Spleen (tissue), 11 donors: ENCODE data around the gene CLCNKA. TPM values are rescaled to one million over a fixed set of nuclear protein-coding genes. Genes with fewer than 3 reads are reported as not detected.

Source experiments
- DNase-seq: peaks from one replicate; pipeline ENCODE4 v3.0.0-alpha.2; 2020
- H3K27ac ChIP-seq, 8 donors: fragments of 200-600 bp; sonication (generic) in 7 of 8; 1 replicate in 4 of 8; 2 replicates in 4 of 8; pipeline versions ENCODE4 v1.5.0 to v1.8.0; 2016 to 2021; ENCODE audit warnings: inconsistent platforms in 4 of 8, mild to moderate bottlenecking in 4 of 8, moderate library complexity in 1 of 8
- H3K27me3 ChIP-seq, 7 donors: fragments of 200-600 bp; sonication (generic) in 6 of 7; replicated peaks in 1 of 7; 1 replicate in 4 of 7; 2 replicates in 3 of 7; pipeline versions ENCODE4 v1.5.0 to v1.8.0; 2016 to 2021; ENCODE audit warnings: inconsistent platforms in 3 of 7, mild to moderate bottlenecking in 1 of 7
- H3K36me3 ChIP-seq, 6 donors: fragments of 200-600 bp; sonication (generic) in 5 of 6; 1 replicate in 4 of 6; 2 replicates in 2 of 6; pipeline versions ENCODE4 v1.5.0 to v1.8.0; 2016 to 2021; ENCODE audit warnings: inconsistent platforms in 2 of 6
- H3K4me1 ChIP-seq, 6 donors: fragments of 200-600 bp; sonication (generic) in 5 of 6; 1 replicate in 3 of 6; 2 replicates in 3 of 6; pipeline versions ENCODE4 v1.5.0 to v1.8.0; 2016 to 2021; ENCODE audit warnings: inconsistent platforms in 3 of 6
- H3K4me3 ChIP-seq, 8 donors: fragments of 200-600 bp; sonication (generic) in 7 of 8; 1 replicate in 4 of 8; 2 replicates in 4 of 8; pipeline versions ENCODE4 v1.5.0 to v1.8.0; 2016 to 2021; ENCODE audit warnings: inconsistent platforms in 4 of 8, mild to moderate bottlenecking in 4 of 8, moderate library complexity in 2 of 8
- H3K9me3 ChIP-seq, 8 donors: fragments of 200-600 bp; sonication (generic) in 7 of 8; 1 replicate in 4 of 8; 2 replicates in 4 of 8; pipeline versions ENCODE4 v1.5.0 to v1.8.0; 2016 to 2021; ENCODE audit warnings: inconsistent platforms in 4 of 8
- POLR2A ChIP-seq, 3 donors: fragments of 450-650 bp; IDR thresholded peaks; one replicate each; pipeline ENCODE4 v1.5.1; 2017; ENCODE audit warnings: antibody characterized with exemption in 3 of 3, mild to moderate bottlenecking in 1 of 3
- POLR2AphosphoS5 ChIP-seq, 3 donors: sonication (generic); formaldehyde crosslinking; IDR thresholded peaks; one replicate each; pipeline ENCODE4 v1.5.1; 2017; ENCODE audit warnings: antibody characterized with exemption in 3 of 3
- WGBS, 5 donors: extraction: QIAGEN DNeasy Blood & Tissue Kit in 3 of 5; methylation state at CpG; one replicate each; pipeline versions ENCODE4 v1.1.5 to v1.1.7; 2013 to 2018; 5-methylcytosine and 5-hydroxymethylcytosine counted together
- intact Hi-C: fragments of 100-400 bp; cut with DNase I; formaldehyde crosslinking; loops from one replicate; pipeline ENCODE4 v1.15.0; 2023; ENCODE audit warnings: low total_unique reads
- polyA plus RNA-seq, 3 donors: library from polyadenylated mRNA; stranded (reverse); fragments of 200-250 nt; gene quantifications; one replicate each; pipeline ENCODE4 v1.2.1, GENCODE V29; 2013
- total RNA-seq, 7 donors: library from RNA; depleted of rRNA in 3 of 7; stranded (reverse); fragments of >200 nt in 3 of 7; fragmentation: NEBNext Ultra II Directional in 4 of 7; extraction: Animal tissue kit (Norgen Biotek cat#: 25700) in 4 of 7; gene quantifications; one replicate each; pipeline versions ENCODE4 v1.1.0 to v1.2.1, GENCODE V29; 2016 to 2021
- TF ChIP-seq, protein P1 (sequence below), 11 experiments: fragments of 200-600 bp in 7 of 11; fragments of 450-650 bp in 4 of 11; sonication (generic) in 4 of 11; IDR thresholded peaks in 8 of 11; conservative IDR thresholded peaks in 3 of 11; 1 replicate in 7 of 11; 2 replicates in 4 of 11; pipeline versions ENCODE4 v1.4.0 to v1.8.0; 2016 to 2021; ENCODE audit warnings: antibody characterized with exemption in 11 of 11, inconsistent platforms in 4 of 11, mild to moderate bottlenecking in 1 of 11
- donor health status: healthy with polysubstance abuse.
- donor health status: DM: no; HTN: no; CAD: no; lungs with moderate emphysema.
- donor health status: DM: no; HTN: no; CAD: no.
- donor health status: Bipolar disorder and iron deficiency.
- donor health status: healthy.
- donor health status: DM: no; HTN: no; CAD: no.
- donor health status: DM: yes; HTN: yes; CAD: no.

The CLCNKA gene
- total and polyA plus RNA-seq, 10 donors, result 0.19 to 0.50 (median 0.30) TPM; not detected in 4

DNA sequence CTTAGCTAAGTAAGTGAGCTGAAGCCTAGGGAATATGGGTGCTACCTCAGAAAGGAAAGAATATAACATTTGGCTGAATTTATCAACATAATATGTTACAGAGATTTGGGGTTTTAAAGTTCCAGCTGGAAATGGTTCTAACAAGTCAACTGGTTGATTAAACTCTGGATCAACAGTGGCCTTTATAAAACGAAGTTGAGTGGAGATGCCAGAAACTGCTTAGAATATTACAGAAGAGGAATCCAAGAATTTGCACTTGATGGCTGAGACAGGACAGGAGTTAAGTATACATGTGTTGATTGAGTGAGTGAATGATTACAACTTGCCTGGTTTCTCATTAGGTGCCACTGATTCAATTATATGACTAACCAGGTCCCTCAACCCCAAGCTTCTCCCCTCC is 38.6 kb upstream of the CLCNKA start:
- TF ChIP-seq, protein P1, sequence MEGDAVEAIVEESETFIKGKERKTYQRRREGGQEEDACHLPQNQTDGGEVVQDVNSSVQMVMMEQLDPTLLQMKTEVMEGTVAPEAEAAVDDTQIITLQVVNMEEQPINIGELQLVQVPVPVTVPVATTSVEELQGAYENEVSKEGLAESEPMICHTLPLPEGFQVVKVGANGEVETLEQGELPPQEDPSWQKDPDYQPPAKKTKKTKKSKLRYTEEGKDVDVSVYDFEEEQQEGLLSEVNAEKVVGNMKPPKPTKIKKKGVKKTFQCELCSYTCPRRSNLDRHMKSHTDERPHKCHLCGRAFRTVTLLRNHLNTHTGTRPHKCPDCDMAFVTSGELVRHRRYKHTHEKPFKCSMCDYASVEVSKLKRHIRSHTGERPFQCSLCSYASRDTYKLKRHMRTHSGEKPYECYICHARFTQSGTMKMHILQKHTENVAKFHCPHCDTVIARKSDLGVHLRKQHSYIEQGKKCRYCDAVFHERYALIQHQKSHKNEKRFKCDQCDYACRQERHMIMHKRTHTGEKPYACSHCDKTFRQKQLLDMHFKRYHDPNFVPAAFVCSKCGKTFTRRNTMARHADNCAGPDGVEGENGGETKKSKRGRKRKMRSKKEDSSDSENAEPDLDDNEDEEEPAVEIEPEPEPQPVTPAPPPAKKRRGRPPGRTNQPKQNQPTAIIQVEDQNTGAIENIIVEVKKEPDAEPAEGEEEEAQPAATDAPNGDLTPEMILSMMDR (IDR thresholded peaks at IDR 0.05 in 8 of 11, conservative IDR thresholded peaks at IDR 0.05 in 3 of 11), result no peak
- TF ChIP-seq POLR2AphosphoS5 (IDR thresholded peaks at IDR 0.05) (no peak), POLR2A (IDR thresholded peaks at IDR 0.05) (no peak)
- Histone ChIP-seq H3K36me3 (no peaks in the 10 kb centered on the region), H3K4me3 (no peak overlapping the region), H3K4me1 (no peaks in the 10 kb centered on the region), H3K9me3 (no peaks in the 10 kb centered on the region), H3K27me3 (no peaks in the 10 kb centered on the region), H3K27ac (no peak overlapping the region)
- 33 to 64% (median 47%) methylated on average over 1 of the region's 1 CpG for WGBS, 5 donors
- DNase-seq, result no peak
- intact Hi-C loops, result no loop called here

DNA sequence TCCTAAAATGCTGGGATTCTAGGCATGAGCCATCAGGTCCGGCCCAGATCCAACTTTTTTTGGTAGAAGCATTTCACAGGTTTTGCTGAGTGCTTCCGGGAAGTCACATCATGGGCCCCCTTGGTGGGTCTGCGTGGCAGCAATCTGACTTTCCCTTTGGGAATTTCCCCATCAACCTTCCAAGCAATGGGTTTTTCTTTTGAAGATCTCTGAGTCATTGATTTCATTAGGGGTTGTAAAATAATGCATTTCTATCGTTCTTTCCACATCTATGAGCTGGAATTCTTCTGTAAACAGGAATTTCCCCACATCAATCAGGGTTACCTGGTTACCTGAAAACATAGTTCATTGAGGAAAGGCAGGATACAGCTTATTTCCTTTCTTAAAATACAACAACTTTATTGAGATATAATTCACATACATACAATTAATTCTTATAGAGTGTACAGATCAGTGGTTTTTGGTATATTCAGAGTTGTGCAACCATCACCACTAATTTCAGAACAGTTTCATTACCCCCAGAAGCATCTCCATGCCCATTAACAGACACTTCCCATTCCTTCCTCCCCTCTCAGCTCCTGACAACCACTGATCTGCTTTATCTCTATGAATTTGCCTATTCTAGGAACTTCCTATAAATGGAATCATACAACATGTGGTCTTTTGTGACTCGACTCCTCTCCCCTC is 36.1 kb upstream of the CLCNKA start:
- Histone ChIP-seq H3K36me3 (no peaks in the 10 kb centered on the region), H3K27me3 (no peaks in the 10 kb centered on the region), H3K9me3 (no peaks in the 10 kb centered on the region), H3K4me3 (no peak overlapping the region), H3K4me1 (no peaks in the 10 kb centered on the region), H3K27ac (no peak overlapping the region)
- intact Hi-C loops, result no loop called here
- TF ChIP-seq POLR2A (IDR thresholded peaks at IDR 0.05), result no peak
- TF ChIP-seq POLR2AphosphoS5 (IDR thresholded peaks at IDR 0.05), result no peak
- TF ChIP-seq, protein P1 (IDR thresholded peaks at IDR 0.05 in 8 of 11, conservative IDR thresholded peaks at IDR 0.05 in 3 of 11), result no peak
- 39 to 66% (median 55%) methylated on average over 5 of the region's 5 CpGs for whole genome bisulfite sequencing, 5 donors
- DNase-seq, result no peak

DNA sequence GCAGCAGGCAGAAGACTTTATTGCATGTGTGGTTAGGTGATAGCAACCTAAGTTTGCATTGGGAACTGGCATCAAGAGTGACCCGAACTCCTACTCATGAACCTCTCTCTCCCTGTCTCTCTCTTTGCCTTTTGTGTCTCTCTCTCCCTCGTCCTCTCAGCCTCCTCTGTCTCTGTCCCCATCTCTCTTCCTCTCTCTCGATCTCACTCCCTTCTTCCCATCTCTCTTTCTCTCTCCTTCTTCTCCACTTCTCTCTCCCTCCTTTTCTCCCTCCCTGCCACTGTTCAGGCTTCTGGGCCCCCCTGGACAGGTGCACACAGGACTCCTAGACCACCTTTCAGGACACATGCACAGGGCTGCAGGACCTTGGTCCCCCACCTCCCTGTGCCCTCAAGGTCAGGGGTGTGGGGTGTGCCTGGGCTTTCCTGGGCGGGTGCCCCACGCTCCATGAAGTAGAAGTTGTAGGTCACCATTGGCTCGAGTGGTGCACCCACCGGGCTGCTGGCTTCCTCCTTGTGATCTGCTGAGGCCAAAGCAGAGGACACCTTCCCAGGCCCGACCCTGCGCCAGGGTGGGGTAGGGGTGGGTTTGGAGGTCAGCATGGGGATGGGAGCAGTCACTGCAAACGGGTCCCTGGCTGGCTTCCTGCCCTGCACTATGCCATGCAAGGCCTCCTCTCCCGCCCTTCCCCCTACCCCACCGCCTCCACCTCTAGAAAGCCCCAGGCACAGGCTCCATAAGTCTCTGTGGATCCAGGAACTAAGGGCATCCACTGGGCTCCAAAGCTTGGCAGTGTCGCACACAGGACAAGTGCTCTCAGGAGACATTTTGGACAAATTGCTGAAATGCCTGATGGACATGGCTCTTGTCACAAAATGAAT is 32.7 kb upstream of the CLCNKA start:
- no peak overlapping the region for H3K27ac ChIP-seq
- no peak overlapping the region for H3K4me3 ChIP-seq
- no peaks in the 10 kb centered on the region for H3K27me3 ChIP-seq
- WGBS, 5 donors, result 78 to 85% (median 84%) methylated on average over 9 to 13 of the region's 13 CpGs
- intact Hi-C loops, result no loop called here
- no peaks in the 10 kb centered on the region for H3K9me3 ChIP-seq
- TF ChIP-seq POLR2AphosphoS5 (IDR thresholded peaks at IDR 0.05), result no peak
- TF ChIP-seq, protein P1 (IDR thresholded peaks at IDR 0.05 in 8 of 11, conservative IDR thresholded peaks at IDR 0.05 in 3 of 11), result no peak
- no peak for TF ChIP-seq POLR2A (IDR thresholded peaks at IDR 0.05)
- peak; percentile 45 for DNase-seq
- no peaks in the 10 kb centered on the region for H3K36me3 ChIP-seq
- no peaks in the 10 kb centered on the region for H3K4me1 ChIP-seq

DNA sequence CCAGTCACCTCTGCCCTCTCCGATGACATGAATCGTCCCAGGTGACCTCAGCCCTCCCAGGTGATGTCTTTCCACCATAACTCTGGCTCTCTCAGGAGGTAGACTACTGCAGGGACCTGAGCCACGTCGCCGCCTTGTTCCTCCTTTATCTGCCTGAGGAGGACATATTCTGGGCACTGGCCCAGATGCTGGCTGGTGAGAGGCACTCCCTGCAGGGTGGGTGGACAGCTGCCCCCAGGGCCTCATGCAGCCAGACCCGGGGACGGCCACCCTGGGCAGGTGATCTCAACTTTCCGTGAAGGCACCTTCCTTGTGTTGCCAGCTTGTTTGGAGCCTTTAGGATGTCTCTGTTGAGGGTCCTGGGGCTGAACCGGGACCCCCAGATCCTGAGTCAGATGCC is 32.1 kb upstream of the CLCNKA start:
- H3K4me3 ChIP-seq, result no peak overlapping the region
- H3K27ac ChIP-seq, result no peak overlapping the region
- no peaks in the 10 kb centered on the region for H3K4me1 ChIP-seq
- TF ChIP-seq POLR2AphosphoS5 (IDR thresholded peaks at IDR 0.05) (no peak), POLR2A (IDR thresholded peaks at IDR 0.05) (no peak)
- TF ChIP-seq, protein P1 (IDR thresholded peaks at IDR 0.05 in 8 of 11, conservative IDR thresholded peaks at IDR 0.05 in 3 of 11), result no peak
- DNase-seq, result peak; percentile 54
- H3K27me3 ChIP-seq, result no peaks in the 10 kb centered on the region
- intact Hi-C loops, result no loop called here
- H3K36me3 ChIP-seq, result no peaks in the 10 kb centered on the region
- WGBS, 5 donors, result 63 to 84% (median 81%) methylated on average over 5 to 9 of the region's 9 CpGs
- H3K9me3 ChIP-seq, result no peaks in the 10 kb centered on the region
